CMK (cell line): ENCODE measurements around the gene EEF1A1.
"Not testable (repeated sequence)": the region's sequence is repeated elsewhere in the genome, so short reads cannot be mapped to it uniquely, and the experiment has no call there.

ENCODE experiments used
- DNase-seq: peaks from one replicate; pipeline ENCODE4 v3.0.0-alpha.2; 2010; ENCODE audit warnings: low read depth

Gene EEF1A1

DNA sequence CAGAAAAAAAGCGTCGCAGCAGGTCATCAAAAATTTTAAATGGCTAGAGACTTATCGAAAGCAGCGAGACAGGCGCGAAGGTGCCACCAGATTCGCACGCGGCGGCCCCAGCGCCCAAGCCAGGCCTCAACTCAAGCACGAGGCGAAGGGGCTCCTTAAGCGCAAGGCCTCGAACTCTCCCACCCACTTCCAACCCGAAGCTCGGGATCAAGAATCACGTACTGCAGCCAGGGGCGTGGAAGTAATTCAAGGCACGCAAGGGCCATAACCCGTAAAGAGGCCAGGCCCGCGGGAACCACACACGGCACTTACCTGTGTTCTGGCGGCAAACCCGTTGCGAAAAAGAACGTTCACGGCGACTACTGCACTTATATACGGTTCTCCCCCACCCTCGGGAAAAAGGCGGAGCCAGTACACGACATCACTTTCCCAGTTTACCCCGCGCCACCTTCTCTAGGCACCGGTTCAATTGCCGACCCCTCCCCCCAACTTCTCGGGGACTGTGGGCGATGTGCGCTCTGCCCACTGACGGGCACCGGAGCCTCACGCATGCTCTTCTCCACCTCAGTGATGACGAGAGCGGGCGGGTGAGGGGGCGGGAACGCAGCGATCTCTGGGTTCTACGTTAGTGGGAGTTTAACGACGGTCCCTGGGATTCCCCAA, at the start of gene EEF1A1:
Gene EEF1A1, minus strand, starts transcription at position 345 of the 663 bp plus-strand sequence. CDS start 1,006 bp downstream, outside the sequence.
- peak; percentile 98 for DNase-seq

DNA sequence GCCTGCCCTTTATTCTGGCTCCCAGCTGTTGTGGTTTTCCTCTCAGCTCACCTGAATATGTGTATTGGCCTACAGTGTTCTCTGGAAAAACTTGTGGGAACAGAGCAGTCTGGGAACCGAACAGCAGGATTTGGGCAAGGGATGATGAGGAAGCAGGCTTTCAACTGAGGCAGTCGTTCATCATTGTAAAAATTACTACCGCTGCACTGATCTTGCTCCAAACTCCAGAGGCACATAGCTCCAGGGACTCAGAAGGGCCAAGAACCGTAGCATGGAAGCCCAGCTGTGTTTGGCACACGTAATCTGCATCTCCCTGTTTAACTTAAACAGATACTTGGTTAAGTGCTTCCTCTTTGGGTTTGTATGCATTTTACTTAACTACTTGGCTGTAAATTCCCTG, 48.3 kb upstream of the EEF1A1 start:
- DNase-seq: no peak

DNA sequence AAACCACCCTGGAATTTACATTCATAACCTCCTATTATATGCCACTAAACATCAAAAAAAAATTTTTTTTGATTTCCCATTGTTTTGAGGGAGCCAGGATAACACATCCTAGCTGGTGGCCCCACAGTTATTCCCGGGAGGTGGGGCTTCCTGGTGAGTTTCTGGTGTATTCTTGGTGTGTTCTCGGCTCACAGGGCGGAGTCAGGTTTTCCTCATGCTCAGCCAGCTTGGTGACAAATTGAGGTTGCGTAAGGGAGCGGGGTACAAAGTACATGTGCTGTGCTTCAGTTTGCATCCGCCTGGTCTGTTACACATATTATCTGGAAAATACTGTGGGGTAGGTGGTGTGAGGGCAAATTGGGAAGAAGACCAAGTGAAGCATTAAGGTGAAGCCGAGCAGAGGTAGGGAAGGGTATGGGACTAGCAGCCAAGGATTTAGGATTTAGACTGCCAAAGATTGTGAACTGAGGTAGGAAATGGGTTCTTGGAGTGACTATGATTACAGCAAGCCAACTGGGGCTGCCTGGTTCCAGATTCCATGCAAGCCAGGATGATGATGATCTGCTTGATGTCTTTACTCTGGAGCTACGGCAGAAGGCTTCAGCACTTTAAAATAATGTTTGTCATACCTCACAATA, 46.2 kb upstream of the EEF1A1 start:
- DNase-seq: no peak

DNA sequence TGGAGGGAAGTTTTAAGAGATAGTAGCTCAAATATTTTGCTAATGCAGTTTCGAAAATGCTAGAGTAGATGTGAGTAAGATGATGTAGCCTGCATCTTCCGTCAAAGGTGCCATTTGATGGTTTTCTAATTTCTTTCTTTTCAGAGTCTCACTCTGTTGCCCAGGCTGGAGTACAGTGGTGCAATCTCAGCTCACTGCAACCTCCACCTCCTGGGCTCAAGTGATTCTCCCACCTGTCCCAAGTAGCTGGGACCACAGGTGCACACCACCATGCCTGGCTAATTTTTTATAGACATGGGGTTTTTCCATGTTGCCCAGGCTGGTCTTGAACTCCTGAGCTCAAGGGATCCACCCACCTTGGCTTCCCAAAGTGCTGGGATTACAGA, 45.6 kb upstream of the EEF1A1 start:
- not testable (repeated sequence) for DNase-seq

DNA sequence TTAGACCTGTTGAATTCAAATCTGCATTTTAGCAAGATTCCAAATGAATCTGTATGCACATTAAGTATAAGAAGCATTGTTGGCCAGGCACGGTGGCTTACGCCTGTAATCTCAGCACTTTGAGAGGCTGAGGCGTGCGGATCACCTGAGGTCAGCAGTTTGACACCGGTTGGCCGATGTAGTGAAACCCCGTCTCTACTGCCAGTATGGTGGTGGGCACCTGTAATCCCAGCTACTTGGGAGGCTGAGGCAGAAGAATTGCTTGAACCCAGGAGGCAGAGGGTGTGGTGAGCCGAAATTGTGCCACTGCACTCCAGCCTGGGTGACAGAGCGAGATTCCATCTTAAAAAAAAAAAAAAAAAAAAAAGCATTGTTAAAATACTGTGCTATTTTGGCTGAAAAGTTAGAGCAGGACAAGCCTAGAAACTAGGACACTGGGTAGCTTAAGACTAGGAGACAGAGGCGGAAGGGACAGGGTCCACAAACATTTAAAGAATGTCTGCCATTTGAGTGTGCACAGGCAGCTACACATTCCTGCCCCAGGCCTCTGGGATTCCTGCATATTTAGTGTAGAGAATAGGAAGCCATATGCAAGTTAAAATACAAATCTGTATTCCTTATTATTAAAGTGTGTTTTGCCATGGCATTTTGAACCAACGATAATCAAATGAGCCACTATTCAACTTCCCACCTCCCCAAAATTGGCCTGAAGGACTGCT, 45.1 kb upstream of the EEF1A1 start:
- no peak for DNase-seq

DNA sequence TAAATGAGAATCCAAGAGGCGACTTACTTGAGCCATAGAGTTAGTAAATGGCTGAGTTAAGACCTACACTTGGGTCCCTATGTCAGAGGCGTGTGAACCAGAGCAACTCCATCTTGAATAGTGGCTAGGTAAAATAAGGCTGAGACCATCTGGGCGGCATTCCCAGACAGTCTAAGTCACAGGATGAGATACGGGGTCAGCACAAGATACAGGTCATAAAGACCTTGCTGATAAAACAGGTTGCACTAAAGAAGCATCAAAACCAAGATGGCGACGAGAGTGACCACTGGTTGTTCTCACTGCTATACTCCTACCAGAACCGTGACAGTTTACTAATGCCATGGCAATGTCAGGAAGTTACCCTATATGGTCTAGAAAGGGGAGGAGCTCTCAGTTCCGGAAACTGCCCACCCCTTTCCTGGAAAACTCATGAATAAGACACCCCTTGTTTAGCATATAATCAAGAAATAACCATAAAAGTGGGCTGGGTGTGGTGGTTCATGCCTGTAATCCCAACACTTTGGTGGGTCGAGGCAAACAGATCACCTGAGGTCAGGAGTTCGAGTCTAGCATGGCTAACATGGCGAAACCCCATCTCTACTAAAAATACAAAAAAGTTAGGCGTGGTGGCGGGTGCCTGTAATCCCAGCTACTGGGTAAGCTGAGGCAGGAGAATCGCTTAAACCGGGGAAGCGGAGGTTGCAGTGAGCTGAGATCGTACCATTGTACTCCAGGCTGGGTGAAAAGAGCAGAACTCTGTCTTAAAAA, 43.9 kb upstream of the EEF1A1 start:
- no peak for DNase-seq

DNA sequence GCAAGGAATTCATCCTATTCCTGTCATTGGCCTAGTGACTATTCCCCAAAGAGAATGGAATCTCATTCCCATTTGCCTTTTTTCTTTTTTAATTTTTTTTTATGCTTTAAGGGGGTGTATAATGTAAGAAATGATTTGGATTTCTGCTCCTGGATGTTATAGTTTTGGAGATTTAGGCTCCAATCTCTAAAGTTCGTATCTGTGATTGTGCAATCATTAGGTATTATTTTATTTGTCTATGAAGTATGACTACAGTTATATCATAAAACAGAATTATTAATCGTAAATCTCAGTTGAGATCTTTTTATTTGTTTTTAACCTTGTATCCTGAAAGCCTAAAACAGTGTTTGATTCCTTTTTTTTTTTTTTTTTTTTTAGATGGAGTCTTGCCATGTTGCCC, 41.7 kb upstream of the EEF1A1 start:
- no peak for DNase-seq

DNA sequence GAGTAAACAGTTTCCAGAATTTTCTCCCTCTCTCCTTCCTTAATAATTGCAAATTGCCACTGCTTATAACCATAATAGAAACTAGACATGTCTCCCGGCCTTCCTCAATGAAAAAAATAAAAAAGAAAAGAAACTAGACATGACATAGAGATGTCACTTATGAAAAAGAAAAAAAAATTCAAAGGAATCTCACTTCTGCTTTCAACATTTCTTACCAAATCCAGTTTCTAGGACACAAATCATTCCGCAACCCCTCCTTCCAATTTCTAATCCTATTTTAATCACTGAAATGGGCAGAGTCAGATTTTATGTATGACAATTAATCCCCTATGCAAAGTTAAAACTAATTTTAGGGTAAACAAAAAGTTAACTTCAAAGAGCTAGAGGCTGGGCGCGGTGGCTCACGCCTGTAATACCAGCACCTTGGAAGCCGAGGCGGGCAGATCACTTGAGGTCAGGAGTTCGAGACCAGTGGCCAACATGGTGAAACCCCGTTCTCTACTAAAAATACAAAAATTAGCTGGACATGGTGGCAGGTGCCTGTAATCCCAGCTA, 40.1 kb upstream of the EEF1A1 start:
- no peak for DNase-seq

DNA sequence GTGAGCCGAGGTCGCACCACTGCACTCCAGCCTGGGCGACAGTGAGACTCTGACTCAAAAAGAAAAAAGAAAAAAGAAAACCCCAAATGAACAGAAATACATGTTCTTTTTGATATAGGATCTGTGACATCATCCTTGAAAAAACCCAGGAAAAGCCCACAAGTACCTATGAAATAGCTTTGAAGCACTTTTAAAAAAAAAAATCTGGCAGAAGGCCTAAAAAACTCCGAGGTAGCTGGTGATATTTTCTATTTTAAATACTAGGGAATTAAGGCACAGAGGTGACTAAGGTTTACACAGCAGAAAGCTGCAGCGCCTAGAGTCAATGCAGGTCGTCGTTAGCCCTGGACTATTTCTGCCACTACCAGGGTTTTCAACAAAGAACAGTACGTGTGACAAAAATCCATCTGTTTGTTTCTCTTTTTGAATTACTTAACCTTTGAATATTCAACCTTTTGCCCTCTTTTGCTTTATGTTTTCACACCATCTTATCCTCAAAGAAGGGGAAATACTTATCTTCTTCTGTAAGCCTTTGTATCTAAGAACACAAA, 39.4 kb upstream of the EEF1A1 start:
- DNase-seq: no peak

DNA sequence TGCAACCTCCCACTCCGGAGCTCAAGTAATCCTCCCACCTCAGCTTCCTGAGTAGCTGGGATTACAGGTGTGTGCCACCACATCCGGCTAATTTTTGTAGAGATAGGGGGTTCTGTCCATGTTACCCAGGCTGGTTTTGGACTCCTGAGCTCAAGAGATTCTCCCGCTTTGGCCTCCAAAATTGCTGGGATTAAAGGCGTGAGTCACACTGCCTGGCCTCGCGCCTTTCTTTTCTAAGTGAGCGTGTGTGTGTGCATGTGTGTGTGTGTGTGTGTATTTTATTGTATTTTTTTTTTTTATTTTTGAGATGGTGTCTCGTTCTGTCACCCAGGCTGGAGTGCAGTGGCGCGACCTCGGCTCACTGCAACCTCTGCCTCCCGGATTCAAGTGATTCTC, 38.6 kb upstream of the EEF1A1 start:
- DNase-seq: not testable (repeated sequence)

DNA sequence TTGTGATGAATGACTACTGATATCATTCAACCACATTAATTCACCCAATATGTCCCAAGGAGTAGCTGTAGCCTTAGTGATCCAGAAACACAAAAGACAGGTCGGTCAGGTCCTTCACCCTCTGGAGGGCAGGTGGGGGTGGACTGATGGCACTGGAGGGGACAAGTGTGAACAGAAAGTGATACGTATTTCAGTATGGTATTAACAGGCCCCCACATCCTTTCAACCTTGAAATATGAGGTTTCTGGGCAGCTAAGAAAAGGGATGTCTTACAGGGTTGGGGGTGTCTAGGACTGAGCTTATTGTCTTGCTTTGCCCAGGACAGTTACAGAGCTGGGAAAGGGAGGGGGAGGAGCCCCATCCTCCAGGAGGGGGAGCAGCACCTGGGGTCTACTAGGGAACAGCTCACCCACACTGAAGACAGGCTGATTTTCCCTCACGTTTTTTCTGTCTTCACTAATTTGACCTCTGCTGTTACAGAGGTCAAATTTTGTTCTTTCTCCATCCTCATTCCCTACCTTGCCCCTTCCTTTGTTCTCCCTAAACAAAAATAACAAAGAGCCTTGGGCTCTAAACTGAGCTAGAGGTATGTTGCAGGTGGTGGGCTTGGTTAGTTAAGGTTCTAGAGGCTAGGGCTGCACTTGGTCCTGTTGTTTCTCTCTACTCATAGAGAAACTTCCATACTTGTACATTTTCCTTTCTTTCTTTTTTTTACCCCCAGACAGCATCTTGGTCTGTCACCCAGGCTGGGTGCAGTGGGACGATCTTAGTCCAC, 38.0 kb upstream of the EEF1A1 start:
- no peak for DNase-seq

DNA sequence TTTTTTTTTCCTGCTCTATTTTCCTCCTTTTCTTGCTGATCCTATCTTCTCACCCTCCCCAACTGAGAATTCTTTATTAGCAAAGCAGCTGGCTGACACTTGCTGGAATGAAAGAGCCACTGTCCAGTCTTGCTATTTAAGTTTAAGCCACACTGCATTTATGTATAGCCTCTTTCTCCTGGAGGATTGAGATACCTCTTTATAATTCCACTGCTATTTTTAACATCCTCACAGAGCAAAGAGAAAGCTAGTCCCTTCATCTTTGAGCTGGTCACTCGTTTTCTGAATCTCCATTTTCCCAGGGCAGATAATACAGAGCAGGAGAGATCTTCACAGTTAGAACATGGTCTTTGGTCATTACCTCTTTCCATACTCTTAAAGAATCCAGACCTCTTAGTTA, 36.0 kb upstream of the EEF1A1 start:
- no peak for DNase-seq

DNA sequence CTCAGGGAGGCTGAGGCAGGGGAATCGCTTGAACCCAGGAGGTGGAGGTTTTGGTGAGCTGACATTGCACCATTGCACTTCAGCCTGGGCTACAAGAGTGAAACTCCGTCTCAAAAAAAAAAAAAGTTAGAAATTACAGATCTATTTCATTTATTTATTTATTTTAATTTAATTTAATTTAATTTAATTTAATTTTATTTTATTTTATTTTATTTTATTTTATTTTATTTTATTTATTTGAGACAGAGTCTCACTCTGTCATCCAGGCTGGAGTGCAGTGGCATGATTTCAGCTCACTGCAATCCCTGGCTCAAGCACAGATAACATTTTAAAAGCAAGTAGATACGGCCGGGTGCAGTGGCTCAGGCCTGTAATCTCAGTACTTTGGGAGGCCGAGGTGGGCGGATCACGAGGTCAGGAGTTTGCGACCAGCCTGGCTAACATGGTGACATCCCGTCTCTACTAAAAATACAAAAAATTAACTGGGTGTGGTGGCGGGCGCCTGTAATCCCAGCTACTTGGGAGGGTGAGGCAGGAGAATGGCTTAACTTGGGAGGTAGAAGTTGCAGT, 34.6 kb upstream of the EEF1A1 start:
- not testable (repeated sequence) for DNase-seq

DNA sequence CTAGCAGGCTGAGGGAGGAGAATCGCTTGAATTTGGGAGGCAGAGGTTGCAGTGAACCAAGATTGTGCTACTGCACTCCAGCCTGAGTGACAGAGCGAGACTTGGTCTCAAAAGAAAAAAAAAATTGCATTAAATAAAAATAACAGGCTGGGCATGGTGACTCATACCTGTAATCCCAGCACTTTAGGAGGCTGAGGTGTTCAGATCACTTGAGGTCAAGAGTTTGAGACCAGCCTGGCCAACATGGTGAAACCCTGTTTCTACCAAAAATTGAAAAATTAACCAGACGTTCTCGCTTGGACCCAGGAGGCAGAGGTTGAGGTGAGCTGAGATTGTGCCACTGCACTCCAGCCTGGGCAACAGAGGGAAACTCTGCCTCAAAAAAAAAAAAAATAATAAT, 30.3 kb upstream of the EEF1A1 start:
- DNase-seq: not testable (repeated sequence)

DNA sequence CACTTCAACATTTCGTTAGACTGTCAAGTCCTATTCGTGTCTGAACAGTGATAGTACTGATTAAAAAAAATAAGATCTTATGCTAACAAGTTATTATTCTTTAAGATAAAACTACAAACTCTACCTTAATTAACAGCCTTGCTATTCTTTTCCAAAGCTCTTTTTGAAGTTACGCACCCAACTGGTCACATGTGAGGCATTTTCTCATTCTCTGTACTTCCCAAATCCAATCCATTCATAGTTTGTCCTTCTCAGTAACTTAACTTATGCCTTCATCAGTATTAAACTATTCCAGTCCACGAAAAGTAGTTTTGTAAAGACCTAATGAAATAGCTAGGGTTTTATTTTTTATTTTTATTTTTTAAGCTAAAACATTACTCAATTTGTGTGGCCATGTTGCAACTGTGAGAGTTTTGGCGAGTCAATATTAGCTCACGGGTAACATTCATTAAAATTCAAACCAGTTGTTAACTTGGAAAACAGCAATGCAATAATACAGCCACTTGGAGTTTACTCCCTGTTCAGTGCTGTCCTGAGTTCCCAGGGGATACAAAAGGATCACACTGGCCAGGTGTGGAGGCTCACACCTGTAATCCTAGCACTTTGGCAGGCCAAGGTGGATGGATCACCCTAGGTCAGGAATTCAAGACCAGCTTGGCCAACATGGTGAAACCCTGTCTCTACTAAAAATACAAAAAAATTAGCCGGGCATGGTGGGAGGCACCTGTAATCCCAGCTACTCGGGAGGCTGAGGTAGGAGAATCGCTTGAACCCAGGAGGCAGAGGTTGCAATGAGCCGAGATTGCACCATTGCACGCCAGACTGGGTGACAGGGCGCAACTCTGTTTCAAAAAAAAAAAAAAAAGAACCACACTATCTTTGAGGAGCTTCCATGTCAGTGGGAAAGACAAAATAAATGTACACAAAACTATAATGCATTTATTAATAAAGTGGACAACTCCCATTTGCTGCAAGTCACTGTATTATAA, 27.9 kb upstream of the EEF1A1 start:
- no peak for DNase-seq

DNA sequence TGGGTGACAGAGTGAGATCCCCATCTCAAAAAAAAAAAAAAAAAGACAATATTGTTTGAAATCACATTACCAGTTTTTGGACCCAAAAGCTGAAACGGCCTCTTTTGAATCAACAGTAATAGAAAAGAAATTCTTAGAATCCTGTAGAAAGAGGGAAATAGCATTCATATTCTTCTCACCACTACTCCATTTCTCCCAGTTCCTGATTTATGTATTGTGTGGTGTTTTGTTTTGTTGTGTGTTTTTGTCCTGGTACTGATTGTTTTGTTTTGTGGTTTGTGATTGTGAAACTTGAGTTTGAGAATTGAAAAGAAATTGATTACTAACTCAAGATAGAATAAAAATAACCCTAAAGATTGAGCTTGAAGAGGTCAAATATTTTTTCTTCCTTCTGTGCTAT, 26.2 kb upstream of the EEF1A1 start:
- DNase-seq: no peak

DNA sequence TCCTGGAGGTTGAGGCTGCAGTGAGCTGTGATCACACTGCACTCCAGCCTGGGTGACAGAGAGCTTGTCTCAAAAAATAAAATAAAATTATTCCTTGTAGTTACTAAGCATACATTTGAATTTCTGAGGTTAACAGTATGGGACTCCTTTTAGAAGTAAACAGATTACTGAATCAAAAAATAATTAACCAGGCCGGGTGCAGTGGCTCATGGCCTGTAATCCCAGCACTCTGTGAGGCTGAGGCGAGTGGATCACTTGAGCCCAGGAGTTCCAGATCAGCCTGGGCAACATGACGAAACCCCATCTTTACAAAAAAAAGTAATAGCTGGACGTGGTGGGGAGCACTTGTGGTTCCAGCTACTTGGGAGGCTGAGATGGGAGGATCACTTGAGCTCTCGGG, 22.1 kb upstream of the EEF1A1 start:
- no peak for DNase-seq

DNA sequence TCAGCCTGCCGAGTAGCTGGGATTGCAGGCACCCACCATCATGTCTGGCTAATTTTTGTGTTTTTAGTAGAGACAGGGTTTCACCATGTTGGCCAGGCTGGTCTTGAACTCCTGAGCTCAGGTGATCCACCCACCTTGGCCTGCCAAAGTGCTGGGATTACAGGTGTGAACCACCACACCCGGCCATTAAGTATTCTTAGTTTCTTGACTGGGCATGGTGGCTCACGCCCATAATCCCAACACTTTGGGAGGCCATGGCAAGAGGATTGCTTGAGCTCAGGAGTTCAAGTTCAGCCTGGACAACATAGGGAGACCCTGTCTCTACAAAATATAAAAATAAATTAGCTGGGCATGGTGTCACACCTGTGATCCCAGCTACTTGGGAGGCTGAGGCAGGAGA, 21.6 kb upstream of the EEF1A1 start:
- not testable (repeated sequence) for DNase-seq

DNA sequence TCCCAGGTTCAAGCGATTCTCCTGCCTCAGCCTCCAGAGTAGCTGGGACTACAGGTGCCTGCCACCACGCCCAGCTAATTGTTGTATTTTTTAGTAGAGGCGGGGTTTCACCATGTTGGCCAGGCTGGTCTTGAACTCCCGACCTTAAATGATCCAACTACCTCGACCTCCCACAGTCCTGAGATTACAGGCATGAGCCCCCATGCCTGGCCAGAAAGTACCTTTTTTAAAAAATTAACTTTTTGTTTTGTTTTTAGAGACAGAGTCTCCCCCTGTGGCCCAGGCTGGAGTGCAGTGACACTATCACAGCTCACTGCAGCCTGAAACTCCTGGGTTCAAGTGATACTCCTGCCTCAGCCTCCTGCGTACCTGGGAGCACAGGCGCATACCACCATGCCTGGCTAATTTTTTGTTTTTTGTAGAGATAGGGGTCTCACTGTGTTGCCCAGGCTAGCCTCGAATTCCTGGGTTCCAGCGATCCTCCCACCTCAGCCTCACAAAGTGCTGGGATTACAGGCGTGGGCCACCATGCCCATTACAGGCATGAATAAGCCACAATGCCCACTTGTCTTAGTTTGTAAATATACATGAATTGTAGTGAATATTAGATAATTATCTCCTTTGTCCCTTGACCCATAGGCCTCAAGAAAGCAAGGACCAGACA, 17.4 kb upstream of the EEF1A1 start:
- DNase-seq: no peak
